ENCODE results near the gene UNC5C.

GRCh38 chr4:95510877-95511276, 37.9 kb downstream of the UNC5C start:
- no peak for TF ChIP-seq CTCF (IDR thresholded peaks at IDR 0.05; ENCODE audit: low read length)
- no peak for TF ChIP-seq EZH2 (IDR thresholded peaks at IDR 0.05; ENCODE audit: borderline replicate concordance, low read length)
